Measurements from ENCODE around the gene CABP4. TPM values are rescaled to one million over a fixed set of nuclear protein-coding genes. Genes with fewer than 3 reads are reported as not detected.

The CABP4 gene
- total RNA-seq, 1 experiment from 2014 or later = not detected

DNA sequence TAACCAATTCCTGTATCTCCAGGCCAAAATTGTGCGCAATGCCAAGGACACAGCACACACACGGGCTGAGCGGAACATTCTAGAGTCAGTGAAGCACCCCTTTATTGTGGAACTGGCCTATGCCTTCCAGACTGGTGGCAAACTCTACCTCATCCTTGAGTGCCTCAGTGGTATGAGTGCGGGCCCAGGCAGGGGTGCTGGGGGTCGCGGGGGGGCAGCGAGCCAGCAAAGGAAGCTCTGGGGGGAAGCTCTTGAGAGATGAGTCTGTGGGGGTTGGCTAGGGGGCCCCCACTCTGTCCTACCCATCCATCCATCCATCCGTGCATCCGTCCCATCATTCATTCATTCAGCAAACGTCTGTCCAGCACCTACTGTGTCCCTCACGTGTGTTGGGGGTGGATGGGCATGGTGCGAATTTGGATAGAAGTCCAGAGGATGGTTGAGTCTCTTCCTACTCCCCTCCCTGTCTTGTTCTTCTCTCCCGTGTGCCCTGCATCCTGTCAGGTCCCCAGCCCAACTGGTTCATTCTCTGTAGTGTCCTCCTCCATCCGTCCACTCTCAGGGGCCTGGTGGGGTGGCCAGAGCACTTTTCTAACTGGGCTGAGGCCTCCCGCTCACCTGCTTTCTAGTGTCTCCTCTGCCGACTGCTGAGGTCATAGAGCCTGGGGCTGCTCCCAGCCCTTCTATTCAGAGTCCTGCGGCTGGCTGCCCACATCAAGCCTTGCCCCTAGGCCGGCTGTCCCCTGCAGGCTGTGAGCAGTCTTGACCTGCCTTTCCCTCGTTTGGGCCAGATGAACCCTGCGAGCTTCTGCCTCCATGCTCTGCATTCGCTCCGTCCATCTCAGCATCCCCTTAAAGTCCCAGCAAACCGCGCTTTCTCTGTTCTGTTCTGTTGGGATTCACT is 23.6 kb upstream of the CABP4 start:
- no peak for DNase-seq (ENCODE audit: low read depth, low spot score)
- Histone ChIP-seq H3K4me1 (ENCODE audit: control insufficient read depth in 1 of 2, insufficient read depth in 2 of 2, low read length in 2 of 2) (peaks cover 11 to 18% of the 10 kb centered on the region in 2 experiments), H3K79me2 (ENCODE audit: insufficient read depth, low read length) (peaks cover 27% of the 10 kb centered on the region), H3K9me3 (ENCODE audit: control insufficient read depth in 1 of 2, insufficient read depth in 1 of 2, low read depth in 1 of 2, low read length in 2 of 2) (no peaks in the 10 kb centered on the region), H3K9me2 (ENCODE audit: insufficient read depth) (no peaks in the 10 kb centered on the region), H3K9ac (ENCODE audit: low read length) (no peak overlapping the region), H3K36me3 (ENCODE audit: control insufficient read depth in 1 of 2, insufficient read depth in 2 of 2, low read length in 2 of 2) (peaks cover 10 to 17% of the 10 kb centered on the region in 2 experiments; a peak in 3 of 4 replicates), H3K27ac (ENCODE audit: low read depth, low read length) (no peak overlapping the region), H3K27me3 (ENCODE audit: insufficient read depth, low read length) (no peaks in the 10 kb centered on the region), H3K4me2 (ENCODE audit: low read length) (no peak overlapping the region), H2AFZ (ENCODE audit: low read depth, low read length, poor library complexity, severe bottlenecking) (no peak overlapping the region), H3K4me3 (replicated peaks in 1 of 2; ENCODE audit: low read depth in 1 of 2, low read length in 2 of 2) (no peak overlapping the region), H4K20me1 (ENCODE audit: insufficient read depth) (no peaks in the 10 kb centered on the region)
- ChIA-PET RAD21 (ENCODE audit: low non-redundant PET in 1 of 2, low total read pairs in 2 of 2, uncharacterized antibody in 2 of 2, unreplicated experiment in 2 of 2) (no interaction called here), CTCF (no interaction called here), POLR2A (no interaction called here)
- BruUV-seq (replicated peaks) = no TSS peak
- no peak for ATAC-seq
- intact Hi-C loops (cut with micrococcal nuclease) = no loop called here
- TF ChIP-seq EZH2 (IDR thresholded peaks at IDR 0.05) = no peak
- TF ChIP-seq RAD21 (IDR thresholded peaks at IDR 0.05; ENCODE audit: low read depth) = no peak
- no peak for TF ChIP-seq YY1 (IDR thresholded peaks at IDR 0.05; ENCODE audit: extremely low read depth, insufficient replicate concordance, low read depth, low read length)
- no peak for TF ChIP-seq CEBPB (IDR thresholded peaks at IDR 0.05; ENCODE audit: low read depth)
- no peak for TF ChIP-seq ZFX (IDR thresholded peaks at IDR 0.05)
- TF ChIP-seq ELF1 (IDR thresholded peaks at IDR 0.05; ENCODE audit: borderline replicate concordance, low read depth) = no peak
- TF ChIP-seq, protein P1, sequence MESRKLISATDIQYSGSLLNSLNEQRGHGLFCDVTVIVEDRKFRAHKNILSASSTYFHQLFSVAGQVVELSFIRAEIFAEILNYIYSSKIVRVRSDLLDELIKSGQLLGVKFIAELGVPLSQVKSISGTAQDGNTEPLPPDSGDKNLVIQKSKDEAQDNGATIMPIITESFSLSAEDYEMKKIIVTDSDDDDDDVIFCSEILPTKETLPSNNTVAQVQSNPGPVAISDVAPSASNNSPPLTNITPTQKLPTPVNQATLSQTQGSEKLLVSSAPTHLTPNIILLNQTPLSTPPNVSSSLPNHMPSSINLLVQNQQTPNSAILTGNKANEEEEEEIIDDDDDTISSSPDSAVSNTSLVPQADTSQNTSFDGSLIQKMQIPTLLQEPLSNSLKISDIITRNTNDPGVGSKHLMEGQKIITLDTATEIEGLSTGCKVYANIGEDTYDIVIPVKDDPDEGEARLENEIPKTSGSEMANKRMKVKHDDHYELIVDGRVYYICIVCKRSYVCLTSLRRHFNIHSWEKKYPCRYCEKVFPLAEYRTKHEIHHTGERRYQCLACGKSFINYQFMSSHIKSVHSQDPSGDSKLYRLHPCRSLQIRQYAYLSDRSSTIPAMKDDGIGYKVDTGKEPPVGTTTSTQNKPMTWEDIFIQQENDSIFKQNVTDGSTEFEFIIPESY (IDR thresholded peaks at IDR 0.05; ENCODE audit: extremely low read depth, insufficient replicate concordance, low read length) = no peak
- no peak for TF ChIP-seq ZNF274 (IDR thresholded peaks at IDR 0.05; ENCODE audit: low read depth, low read length)
- TF ChIP-seq CTCF (IDR thresholded peaks at IDR 0.05 in 2 of 3, conservative IDR thresholded peaks at IDR 0.05 in 1 of 3; ENCODE audit: borderline replicate concordance in 1 of 3, insufficient read depth in 1 of 3, low read depth in 2 of 3, low read length in 2 of 3) = no peak
- TF ChIP-seq REST (IDR thresholded peaks at IDR 0.05; ENCODE audit: low read depth) = no peak
- no peak for TF ChIP-seq TCF7L2 (IDR thresholded peaks at IDR 0.05; ENCODE audit: borderline replicate concordance, extremely low read depth, insufficient read depth, insufficient read length)
- no peak for TF ChIP-seq EGR1 (IDR thresholded peaks at IDR 0.05; ENCODE audit: low read depth)
- TF ChIP-seq CBX3 (IDR thresholded peaks at IDR 0.05; ENCODE audit: low read depth) = no peak
- TF ChIP-seq EZH2phosphoT487 (IDR thresholded peaks at IDR 0.05; ENCODE audit: borderline replicate concordance) = no peak
- TF ChIP-seq, protein P2, sequence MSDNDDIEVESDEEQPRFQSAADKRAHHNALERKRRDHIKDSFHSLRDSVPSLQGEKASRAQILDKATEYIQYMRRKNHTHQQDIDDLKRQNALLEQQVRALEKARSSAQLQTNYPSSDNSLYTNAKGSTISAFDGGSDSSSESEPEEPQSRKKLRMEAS (IDR thresholded peaks at IDR 0.05) = no peak
- TF ChIP-seq, protein P3, sequence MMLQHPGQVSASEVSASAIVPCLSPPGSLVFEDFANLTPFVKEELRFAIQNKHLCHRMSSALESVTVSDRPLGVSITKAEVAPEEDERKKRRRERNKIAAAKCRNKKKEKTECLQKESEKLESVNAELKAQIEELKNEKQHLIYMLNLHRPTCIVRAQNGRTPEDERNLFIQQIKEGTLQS (IDR thresholded peaks at IDR 0.05) = no peak
- TF ChIP-seq SIN3A (IDR thresholded peaks at IDR 0.05; ENCODE audit: low read depth) = no peak
- TF ChIP-seq POLR2AphosphoS5 (IDR thresholded peaks at IDR 0.05; ENCODE audit: low read depth, low read length) = no peak

Data from HCT116 (cell line).